ENCODE data around the gene CLTCL1.

DNA sequence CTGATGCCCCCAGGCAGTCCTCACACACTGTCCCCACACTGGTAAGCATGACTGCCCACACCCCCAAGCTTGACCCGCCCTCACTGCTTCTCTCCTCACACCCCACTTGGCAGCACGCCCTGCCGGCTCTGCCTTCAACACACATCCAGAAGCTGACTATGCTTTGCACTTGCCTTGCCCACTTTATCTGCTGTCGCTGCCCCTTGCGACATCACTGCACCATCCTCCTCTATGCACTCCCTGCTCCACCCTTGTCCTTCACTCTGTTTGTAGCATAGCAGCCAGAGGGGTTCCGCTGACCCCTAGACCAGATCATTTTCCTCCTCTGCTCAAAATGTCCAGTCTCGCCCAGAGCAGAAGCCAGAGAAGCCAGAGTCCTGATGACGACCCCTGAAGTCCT lies 87.7 kb downstream of the CLTCL1 start:
- TF ChIP-seq, protein P1, sequence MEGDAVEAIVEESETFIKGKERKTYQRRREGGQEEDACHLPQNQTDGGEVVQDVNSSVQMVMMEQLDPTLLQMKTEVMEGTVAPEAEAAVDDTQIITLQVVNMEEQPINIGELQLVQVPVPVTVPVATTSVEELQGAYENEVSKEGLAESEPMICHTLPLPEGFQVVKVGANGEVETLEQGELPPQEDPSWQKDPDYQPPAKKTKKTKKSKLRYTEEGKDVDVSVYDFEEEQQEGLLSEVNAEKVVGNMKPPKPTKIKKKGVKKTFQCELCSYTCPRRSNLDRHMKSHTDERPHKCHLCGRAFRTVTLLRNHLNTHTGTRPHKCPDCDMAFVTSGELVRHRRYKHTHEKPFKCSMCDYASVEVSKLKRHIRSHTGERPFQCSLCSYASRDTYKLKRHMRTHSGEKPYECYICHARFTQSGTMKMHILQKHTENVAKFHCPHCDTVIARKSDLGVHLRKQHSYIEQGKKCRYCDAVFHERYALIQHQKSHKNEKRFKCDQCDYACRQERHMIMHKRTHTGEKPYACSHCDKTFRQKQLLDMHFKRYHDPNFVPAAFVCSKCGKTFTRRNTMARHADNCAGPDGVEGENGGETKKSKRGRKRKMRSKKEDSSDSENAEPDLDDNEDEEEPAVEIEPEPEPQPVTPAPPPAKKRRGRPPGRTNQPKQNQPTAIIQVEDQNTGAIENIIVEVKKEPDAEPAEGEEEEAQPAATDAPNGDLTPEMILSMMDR (IDR thresholded peaks at IDR 0.05), result no peak
- no peak for TF ChIP-seq POLR2A (IDR thresholded peaks at IDR 0.05)

Measured in prostate gland (tissue), 2 donors.